HCEC 1CT (cell line): ENCODE results near the gene LPO.

Experiments
- DNase-seq: peaks from one replicate; pipeline ENCODE4 v3.0.0-alpha.2; 2017

LPO gene

DNA sequence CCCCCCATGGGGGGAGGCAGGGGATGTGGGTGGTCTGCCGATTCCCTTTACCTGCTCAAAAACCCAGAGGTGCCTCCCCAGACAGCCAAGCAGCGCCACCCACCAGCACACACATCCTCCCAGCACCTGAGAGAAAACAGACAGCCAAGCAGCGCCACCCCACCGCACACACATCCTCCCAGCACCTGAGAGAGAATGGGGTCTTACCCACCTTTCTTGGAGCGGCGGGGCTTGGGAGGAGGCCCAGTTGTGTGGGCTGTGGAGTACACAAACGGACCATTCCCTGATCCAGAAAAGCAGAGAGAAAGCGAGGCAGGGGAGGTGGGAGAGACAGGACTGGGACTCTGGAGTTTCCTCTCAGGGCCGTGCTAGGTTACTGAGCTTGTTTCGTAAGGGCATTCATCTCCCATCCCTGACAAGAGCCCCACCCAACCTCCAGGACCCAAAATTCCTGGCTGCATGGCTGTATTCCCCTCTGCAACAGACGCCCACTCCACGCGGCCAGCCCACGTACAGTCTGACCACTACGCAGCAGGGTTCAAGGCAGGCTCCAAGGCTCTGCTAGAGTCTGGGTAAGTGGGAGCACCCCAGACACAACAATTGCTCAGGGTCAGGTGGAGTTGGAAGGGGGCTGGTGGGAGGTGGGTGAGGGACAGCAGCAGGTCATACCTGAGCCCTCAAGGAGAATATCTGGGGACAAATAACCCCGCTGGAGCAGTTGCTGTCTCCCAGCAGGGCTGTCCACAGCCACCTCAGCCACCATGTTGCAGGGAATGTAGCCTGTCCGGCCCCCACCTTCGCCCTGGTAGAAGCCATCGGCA is 68.0 kb downstream of the LPO start:
- no peak for DNase-seq

DNA sequence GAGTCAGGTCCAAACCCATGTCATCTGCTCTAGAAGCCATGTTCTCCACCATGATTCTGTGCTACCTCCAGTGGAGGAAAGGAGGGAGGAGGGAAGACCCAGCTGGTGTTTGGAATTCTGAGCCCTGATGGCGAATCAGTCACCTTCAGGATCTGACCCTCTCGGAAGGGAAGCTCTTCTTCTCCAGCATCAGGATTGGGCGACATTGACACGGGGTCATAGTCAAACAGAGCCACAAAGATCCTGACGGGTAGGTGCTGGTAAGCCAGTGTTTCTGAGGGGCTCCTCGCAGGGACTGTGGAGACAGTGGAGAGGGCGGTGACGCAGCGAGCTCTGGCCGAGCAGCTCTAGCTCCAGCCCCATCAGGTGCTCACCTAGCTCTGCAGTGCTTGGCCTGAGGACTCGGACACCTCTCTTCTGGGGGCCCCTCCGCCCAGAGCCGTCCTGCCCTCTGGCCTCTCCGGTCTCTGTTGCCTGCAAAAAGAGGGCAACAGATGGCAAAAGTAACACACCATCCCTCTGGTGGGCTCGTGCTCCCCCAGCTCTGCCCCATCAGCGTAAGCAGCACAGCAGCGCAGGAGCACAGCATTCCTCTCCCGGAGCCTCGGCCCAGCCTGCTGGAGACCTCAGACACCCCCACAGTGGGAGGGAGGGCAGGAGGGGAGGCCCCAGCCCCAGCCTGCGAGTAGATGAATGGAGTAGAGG is 69.2 kb downstream of the LPO start:
- no peak for DNase-seq

- no peak for DNase-seq
These were observed 70.0 kb downstream of the LPO start for GRCh38 chr17:58308173-58308984.

GRCh38 chr17:58308985-58309917 is 70.9 kb downstream of the LPO start:
- no peak for DNase-seq

GRCh38 chr17:58309918-58310259 is 71.5 kb downstream of the LPO start:
- no peak for DNase-seq

- DNase-seq = no peak
These were observed 72.4 kb downstream of the LPO start for GRCh38 chr17:58310511-58311428.

- DNase-seq = no peak
These were observed 73.1 kb downstream of the LPO start for GRCh38 chr17:58311429-58311894.

DNA sequence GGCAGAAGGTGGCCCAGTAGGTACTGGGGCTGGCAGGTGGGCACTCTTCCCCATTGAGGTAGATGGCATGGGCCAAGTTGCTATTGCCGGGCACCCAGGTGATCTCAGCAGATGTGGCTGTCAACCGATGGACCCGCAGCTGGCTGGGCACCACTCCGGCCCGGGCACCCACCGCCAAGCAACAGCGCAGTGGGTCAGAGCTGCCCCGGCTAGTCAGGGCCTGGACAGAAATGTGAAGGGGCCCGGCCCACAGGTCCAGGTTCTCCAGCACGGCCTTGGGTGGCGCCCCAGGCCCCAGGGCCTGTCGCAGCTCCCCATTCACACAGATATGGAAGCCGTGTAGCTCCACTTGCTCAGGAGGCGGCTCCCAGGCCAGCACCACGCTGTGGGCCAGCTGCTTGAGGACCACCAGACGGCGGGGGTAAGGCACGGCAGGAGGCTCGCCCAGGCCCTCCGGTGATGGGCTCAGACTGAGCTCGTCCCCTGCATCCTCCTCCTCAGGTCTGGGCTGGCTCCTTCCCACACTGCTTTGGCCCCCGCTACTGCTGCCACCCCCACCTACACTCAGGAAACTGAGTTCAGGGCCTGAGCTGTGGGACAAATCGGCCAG is 73.7 kb downstream of the LPO start:
- DNase-seq = no peak

DNA sequence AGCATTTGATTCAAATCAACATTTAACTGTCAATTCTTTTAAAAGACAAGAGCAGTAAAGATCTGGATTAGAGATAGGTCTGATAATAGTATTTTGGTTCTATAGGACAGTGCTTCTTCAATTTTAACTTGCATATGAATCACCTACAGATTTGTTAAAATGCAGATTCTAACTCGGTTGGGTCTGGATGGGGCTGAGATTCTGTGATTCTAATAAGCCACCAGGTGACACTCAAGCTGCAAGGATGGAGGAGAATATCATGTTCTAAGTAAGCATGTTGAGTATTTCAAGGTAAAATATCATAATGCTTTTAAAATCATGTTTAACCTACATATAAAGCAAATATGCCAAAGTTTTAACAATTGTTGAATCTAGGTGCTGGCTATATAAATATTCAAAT is 74.4 kb downstream of the LPO start:
- DNase-seq = no peak

DNA sequence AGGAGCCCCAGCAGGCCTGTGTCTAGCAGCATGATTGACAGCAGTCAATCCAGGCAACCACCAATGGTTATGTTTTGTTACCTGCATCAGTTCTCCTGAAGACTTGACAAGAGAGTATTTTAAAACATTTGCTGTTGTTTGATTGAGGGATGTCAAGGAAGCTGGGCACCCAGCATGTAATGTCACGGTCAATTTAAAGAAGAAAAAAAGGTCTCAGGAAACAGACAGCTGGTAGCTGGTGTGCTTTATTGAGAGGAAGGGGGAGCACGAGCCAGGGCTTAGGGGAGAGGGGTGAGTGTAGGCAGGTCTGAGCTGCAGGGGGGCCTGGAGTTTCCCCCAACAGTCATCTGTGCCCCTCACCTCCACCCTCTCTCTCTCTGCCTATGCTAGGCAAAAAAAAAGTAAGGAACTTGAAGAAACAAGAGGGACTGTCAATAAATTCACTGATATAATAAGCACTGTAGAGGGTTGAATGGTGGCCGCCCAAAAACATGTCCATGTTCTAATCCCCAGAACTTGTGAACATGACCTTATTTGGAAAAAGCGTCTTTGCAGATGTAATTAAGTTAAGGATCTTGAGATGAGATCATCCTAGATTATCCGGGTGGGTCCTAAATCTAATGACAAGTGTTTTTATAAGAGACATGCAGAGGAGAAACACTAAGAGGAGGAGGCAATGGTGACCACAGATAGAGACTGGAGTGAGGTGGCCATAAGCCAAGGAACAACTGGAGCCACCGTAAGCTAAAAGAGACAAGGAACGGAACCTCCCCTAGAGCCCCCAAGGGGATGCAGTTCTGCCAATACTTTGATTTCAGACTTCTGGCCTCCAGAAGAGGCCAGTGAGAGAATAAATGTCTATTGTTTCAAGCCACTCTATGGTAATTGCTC is 75.7 kb downstream of the LPO start:
- DNase-seq = no peak

GRCh38 chr17:58314706-58315015 is 76.3 kb downstream of the LPO start:
- no peak for DNase-seq

DNA sequence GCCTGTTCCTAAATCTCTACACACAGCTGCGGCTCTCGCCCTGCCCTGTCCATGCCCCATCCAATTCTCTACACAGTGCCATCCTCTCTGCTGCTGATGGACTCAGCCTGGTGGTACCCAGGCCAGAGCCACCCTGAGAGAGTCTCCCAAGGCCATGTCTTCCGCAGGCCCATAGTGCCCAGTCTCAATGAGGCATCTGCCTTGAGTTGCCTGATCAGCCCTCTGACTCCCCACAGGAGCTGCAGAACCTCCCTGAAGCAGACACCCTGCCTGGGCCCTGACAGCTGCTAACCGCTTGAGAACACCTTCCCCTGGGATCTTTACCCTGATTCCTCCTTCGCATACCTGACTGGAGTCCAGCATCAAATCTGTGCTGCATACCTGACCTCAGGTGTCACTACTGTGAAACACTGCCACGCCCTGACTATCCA is 76.9 kb downstream of the LPO start:
- DNase-seq = no peak

- DNase-seq = no peak
These were observed 77.4 kb downstream of the LPO start for GRCh38 chr17:58315750-58316149.

- DNase-seq = no peak
These were observed 78.0 kb downstream of the LPO start for GRCh38 chr17:58316260-58316960.

- peak; percentile 54 for DNase-seq
These were observed 79.2 kb downstream of the LPO start for GRCh38 chr17:58317421-58318064.

GRCh38 chr17:58318065-58318481 is 79.7 kb downstream of the LPO start:
- no peak for DNase-seq
